ENCODE data around the gene ALOX15.

GRCh38 chr17:4600563-4600962 lies 40.9 kb downstream of the ALOX15 start:
- TF ChIP-seq CTCF (IDR thresholded peaks at IDR 0.05) (no peak), POLR2A (IDR thresholded peaks at IDR 0.05) (no peak)
